HG03095 (cell line): ENCODE measurements around the gene FGD6.
"Not testable (repeated sequence)": the region's sequence is repeated elsewhere in the genome, so short reads cannot be mapped to it uniquely, and the experiment has no call there.

Source experiments
- ATAC-seq: cut with Tn5 transposase; IDR thresholded peaks from one replicate; pipeline ENCODE4 v1.9.1; 2021; ENCODE audit warnings: moderate library complexity; ENCODE audit not compliant: unreplicated experiment

FGD6 gene

DNA sequence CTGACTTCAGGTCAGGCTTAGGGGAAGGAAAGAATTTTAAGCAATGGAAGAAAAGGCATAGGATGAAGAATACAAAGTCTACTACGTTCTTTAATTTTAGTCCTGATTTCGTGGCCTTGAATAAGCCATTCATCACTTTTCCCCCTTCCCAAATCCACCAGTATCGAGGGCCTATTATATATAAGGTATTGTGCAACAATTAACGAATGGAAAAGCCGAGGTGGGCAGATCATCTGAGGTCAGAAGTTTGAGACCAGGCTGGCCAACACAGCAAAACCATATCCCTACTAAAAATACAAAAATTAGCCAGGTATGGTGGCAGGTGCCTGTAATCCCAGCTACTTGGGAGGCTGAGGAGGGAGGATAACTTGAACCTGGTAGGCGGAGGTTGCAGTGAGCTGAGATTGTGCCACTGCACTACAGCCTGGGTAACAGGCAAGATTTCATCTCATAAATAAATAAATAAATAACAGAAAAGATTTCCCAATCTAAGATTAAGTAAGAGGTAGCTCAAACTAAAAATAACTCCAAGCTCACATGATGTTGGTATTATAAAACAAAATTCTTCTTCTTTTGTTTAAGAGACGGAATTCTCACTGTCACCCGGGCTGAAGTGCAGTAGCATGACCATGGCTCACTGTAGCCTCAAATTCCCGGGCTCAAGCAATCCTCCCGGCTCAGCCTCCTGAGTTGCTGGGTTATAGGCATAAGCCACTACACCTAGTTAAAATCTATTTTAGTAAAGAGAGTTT, 85.5 kb downstream of the FGD6 start:
- no peak for ATAC-seq

DNA sequence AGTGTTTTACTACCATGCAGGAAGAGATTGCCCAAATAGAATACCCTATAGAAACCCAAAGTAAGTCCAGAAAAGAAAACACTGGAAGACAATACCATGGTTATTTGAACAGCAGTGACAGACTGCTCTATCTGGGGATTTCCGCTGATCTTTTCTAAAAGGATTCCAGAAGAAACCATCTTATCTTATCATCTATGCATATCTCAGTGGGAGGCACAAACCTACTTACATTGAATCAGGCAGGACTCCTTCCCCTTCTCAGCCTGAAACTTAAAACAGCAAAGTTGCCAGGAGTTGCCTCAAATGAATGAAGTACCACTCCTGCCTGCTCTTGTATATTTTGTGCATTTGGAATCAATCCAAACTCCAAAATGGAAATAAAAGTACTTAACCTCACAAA, 87.2 kb downstream of the FGD6 start:
- ATAC-seq = no peak

DNA sequence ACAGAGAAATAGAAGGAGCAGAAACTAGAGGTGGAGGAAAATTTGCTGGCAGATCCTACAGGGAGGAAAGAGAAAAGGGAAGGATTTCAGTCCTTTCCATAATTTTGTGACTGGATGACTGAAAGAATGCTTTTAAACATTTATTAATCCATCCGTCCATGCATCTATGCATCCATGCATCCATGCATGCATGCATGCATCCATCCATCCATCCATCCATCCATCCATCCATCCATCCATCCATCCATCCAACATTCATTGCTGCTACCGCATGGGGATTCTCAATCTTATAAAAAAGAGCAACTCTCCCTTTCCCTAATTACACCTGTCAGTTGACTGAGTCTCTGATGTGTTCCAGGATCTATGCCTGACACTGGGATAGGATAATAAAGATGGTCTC, 88.2 kb downstream of the FGD6 start:
- ATAC-seq = no peak

DNA sequence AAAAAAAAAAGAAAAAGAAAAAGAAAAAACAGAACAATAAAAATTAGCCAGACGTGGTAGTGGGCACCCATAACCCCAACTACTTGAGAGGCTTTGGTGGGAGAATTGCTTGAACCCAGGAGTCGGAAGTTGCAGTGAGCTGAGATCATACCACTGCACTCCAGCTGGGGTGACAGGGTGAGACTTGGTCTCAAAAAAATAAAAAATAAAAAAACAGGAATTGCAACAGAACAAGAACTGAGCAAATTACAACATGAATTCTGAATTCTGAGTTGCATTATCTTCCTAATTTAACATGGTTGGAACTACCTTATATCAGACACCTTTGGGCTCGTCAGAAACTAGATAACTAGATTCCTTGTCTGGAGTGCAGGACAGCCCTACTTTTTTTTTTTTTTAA, 90.5 kb downstream of the FGD6 start:
- ATAC-seq = no peak

DNA sequence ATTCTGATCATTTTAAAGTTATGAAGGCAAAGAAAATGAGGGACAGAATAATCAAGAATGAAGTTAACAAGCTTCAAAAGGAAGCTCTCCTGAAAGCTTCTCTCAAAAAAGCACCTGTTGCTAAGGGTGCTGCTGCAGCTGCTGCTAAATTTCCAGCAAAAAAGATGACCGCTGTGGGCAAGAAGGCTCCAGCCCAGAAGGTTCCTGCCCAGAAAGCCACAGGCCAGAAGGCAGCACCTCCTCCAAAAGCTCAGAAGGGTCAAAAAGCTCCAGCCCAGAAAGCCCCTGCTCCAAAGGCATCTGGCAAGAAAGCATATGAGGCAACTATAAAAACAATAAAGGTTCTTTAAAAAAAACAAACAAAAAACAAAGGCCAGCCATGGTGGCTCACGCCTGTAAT, 91.2 kb downstream of the FGD6 start:
- ATAC-seq = no peak

DNA sequence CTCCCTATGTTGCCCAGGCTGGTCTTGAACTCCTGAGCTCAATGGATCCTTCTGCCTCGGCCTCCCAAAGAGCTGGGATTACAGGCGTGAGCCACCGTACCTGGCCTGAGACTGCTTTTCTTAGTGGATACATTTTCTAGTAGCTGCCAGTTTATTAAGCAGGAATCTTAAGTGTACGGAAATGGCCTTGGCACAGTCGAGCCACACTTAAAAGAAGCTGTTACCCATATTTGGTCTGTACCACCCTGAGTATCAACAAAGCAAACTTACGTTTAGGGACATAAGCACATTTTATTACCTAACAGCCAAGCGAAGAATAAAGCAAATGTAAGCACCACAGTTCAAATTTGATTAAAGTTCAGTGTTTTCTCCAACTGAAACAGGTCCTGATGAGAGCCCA, 93.2 kb downstream of the FGD6 start:
- no peak for ATAC-seq

DNA sequence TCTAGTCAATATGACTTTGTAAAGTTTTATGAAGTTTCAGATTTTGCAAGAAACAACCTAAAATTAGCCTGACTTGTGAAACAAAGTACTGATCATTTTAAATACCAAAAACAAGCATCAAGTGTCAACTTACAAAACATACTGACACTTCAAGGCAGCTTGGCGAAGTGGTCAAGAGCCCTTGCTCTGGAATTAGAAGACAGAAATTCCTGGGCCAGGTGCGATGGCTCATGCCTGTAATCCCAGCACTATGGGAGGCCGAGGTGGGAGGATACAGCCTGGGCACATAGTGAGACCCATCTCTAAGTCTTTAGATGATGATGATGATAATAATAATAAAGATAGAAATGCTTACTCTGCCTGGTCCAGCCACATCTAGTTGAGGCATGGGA, 98.5 kb downstream of the FGD6 start:
- no peak for ATAC-seq

DNA sequence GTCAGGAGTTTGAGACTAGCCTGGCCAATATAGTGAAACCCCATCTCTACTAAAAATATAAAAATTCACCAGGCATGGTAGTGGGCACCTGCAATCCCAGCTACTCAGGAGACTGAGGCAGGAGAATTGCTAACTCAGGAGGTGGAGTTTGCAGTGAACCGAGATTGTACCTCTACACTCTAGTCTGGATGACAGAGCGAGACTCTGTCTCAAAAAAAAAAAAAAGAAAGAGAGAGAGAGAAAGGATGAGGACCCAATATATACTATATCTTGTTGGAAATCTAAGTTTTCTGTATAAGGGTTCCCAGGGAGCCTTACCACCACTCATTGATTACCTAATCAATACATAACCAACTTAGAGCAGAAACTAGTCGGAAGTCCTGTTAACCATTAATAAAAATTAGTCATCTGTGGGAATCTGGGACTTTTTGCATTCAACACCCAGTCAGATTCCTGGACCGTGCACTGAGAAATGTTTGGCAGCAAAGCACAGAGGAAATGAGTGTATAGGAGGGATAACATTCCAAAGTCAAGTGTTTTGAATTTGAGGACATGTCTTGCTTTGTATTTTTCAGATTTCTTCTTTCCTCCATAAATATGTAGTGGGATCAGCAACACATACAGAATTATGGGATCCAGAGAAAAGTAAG, 99.0 kb downstream of the FGD6 start:
- no peak for ATAC-seq

DNA sequence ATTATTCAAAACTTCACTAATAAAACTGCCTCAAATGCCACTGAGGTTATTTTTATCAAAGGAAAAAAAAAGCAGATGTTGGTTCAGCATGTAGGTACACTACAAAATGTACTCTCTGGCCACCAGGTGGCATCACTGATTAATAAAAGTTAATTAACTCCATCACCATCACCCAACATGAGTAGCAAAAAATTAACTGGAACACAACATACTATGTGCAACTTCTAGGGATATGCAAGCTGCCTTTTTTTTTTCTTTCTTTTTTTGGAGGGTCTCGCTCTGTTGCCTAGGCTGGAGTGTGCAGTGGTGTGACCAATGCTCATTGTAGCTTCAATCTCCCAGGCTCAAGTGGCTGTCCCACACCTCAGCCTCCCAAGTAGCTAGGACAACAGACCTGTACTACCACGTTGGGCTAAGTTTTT, 100.1 kb downstream of the FGD6 start:
- peak; percentile 71 for ATAC-seq

DNA sequence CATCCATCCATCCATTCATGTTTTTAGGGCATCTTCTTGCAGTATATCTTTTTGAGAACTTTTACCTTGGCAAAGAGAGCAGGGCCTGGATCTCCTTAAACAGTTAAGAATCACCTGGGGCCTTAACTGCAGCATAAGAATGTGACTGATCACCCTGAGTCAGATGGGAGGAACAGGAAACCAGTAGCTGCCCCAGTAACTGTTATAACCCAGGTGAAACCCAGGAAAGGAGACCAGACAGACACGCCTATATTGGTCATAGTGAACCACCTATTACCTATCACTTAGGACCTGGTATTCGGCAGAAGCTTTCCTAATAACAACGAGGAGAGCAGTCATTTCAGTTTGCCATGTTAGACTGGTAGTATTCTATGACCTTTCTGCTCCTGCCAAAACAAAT, 100.5 kb downstream of the FGD6 start:
- peak; percentile 52 for ATAC-seq

DNA sequence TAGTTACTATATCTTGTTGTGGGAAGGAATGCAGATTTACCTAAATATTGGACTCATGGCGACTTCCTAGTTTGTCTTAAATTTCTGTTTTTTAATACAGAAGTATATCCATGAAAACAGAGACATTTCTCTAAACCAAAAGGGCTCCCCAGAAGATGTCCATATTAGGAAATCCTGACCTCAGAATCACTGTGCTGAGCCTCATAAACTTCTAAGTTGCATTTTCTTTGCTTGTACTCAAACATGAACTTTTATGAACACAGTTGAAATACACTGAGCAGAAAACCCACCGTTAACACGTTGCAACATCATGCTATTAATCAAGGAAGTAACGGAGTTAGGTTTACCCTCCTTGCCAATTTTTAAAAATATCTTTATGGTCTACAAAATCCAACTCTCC, 100.9 kb downstream of the FGD6 start:
- ATAC-seq = no peak

DNA sequence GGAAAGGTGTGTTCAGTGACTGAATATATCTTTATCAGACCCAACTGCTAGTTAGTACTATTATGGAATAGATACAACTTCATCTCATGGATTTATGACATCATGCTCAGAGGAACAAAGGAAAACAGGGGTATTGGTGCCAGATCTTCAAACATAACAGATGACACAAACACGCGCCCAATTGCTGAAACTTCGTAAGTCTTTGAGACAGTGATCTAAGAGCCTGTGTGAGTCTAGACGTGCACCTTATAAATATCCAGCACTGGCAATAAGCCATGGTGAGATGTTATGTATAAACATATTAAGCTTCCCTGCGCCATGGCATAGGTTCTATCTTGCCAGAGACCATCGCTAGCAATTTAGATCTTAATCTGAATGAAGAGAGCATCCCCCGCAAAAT, 101.6 kb downstream of the FGD6 start:
- ATAC-seq = no peak

DNA sequence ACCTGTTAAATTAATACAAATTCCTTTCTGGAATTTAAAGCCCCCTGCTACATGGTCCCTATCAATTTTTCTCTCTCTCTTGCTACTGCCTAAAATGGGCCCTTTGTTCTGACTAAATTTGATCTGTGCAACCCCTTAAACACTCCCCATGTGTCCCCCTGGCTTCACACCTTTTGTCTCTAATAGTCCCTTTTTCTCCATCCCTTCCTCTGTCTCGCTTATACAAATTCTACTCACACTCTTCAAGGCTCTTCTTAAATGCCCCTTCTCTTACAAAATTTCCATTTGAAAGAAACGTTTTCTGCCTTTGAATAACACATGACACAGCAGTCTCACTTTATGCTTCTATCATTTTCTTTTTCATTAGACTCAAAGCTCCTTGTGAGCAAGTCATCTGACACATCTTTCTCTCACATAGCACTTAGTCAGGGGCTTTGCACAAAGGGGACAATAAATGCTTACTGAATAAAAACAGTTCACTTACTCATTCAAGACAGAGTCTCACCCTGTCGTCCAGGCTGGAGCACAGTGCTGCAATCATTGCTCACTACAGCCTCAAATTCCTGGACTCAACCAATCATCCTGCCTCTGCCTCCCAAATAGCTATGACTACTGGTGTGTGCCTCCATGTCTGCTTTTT, 102.4 kb downstream of the FGD6 start:
- ATAC-seq = no peak

DNA sequence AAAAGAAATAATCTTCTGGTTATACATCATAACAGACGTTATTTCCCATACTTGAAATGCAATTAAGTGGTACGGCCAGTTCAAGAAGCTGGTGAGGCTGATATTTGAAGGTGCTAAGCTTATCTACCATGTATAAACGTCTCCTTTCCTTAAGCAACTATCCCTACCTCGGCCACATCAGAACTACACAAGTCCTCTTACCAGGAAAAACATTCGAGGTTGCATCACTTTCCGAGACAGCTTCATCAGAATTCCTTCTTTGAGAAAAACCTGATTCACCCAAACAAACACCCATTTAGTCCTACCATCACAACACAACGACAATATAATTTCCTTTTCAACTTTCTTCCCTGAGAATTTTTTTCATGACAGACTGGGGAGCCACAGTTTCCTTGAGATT, 109.9 kb downstream of the FGD6 start:
- no peak for ATAC-seq

DNA sequence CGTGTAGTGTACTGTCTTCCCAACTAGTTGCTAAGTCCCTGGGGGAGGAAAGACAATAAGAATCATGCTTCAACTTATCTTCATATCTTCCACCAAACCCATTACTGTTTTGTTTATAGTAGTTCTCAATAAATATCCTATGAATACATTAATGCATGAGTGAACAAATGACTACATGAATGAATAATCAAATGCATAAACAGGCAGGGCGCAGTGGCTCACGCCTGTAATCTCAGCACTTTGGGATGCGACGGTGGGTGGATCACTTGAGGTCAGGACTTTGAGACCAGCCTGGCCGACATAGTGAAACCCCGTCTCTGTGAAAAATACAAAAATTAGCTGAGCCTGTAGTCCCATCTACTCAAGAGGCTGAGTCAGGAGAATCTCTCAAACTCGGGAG, 111.7 kb downstream of the FGD6 start:
- no peak for ATAC-seq

DNA sequence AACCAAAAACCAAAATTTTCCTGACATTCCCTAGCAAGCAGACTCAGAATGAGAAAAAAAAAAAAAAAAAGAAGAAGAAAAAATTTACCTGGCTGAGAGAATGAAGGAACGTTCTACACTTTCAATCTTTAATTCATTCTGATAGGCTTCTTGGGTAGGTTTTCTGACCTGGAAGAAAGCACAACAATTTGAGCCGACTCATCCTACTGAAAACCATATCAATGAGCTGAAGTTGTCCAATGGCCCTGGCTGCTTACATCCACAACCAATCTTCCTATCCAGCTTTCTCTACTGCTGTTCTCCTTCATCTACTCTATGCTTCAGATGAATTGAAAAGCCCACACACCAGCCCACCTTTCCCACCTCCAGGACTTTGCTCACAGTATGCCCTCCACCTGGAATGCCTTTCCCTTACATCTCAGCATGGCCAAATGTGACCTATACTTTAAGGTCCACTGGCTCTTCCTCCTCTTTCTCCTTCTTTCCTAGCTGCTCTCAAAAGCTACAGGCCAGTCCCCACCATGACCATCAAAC, 112.3 kb downstream of the FGD6 start:
- no peak for ATAC-seq

DNA sequence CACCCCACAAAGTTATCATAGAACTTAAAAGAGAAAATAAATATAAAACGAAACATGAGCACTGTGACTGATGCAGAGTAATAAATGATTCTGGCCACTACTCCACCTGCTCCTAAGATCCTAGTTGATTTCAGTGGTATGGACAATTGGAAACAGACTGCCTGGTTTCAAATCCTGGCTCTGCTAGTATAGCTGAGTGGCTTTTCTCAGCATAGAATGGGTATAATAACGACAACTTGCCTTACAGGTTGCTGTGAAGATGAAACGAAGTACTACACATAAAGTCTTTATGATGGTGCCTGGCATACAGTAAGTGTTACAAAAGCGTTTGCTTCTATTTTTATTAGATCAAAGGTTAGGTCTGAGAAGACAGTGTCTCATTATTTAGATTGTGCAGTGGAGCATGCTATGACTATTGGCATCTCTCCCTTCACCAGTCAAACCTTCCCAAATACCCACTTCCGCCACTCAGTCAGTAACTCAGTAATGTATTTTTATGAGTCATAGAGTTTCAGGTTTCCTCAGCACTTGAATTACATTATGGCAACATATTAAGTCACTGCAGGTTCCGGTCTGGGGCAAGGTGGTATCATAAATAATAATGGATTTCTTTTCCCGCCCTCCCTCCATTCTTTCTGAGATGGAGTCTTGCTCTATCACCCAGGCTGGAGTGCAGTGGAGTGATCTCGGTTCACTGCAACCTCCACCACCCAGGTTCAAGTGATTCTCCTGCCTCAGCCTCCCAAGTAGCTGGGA, 114.2 kb downstream of the FGD6 start:
- peak; percentile 96 for ATAC-seq

DNA sequence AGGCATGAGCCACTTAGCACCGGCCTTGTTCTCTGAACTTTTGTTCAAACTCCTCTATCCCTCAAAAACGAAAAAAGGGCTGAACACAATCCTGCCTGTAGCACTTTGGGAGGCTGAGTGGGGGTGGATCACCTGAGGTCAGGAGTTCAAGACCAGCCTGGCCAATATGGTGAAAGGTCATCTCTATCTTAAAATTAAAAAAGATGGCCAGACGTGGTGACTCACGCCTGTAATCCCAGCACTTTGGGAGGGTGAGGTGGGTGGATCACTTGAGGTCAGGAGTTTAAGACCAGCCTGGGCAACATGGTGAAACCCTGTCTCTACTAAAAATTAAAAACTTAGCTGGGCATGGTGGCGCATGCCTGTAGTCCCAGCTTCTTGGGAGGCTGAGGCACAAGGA, 115.3 kb downstream of the FGD6 start:
- ATAC-seq = not testable (repeated sequence)

DNA sequence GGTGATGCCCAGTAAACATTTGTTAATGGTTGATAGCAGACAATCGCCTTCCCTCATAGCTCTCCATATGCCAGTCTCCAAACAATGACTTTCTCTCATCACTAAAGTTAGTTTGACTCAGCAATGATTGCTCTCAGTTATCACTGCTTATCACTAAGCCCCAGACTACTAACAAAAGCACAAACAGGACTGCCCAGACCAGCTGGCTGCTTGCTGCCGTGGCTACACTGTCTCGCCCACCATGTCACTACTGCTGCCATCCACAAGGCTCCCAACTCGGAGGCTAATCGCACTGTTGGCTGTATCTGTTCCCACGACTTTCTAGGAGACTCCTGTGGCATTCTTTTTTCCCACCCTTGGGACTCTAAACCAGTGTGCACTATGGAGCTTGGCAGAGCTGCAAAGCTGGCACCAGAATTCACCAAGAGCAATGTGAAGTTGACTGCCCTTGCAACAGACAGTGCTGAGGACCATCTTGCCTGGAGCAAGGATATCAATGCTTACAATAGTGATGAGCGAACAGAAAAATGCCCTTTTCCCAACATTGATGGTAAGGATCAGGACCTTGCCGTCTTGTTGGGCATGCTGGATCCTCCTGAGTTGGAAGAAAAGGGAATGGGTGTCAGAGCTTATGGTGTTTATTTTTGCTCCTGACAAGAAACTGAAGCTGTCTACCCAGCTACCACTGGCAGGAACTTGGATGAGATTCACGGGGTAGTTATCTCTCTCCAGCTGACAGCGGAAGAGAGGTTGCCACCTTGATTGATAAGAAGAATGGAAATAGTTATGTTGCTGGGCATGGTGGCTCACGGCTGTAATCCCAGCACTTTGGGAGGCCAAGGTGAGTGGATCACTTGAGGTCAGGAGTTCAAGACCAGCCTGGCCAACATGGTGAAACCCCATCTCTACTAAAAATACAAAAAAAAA, 116.7 kb downstream of the FGD6 start:
- no peak for ATAC-seq

DNA sequence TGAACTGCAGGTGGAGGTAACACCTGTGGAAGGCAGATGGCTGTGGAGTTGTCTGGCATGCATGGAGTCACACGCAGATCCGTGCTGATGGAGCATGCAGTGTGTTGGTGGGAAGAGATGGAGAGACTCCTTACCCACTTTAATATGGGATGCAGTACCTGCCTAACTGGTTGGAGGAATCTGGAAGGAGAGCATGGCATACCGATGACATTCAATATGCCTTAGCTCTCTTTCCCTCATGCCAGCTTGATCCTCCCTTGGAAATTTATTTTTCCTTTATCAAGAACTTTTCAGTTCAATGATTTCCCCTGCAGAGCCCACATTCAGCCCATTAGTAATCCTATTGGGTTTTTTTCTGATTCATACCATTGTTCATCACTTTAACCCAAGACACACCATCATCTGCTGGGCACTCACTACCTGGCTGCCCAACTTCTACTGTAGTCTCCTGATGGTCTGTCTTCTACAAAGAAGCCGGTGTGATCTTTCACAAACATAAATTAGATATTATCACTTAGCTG, 117.9 kb downstream of the FGD6 start:
- ATAC-seq = no peak
